Type B pancreatic cell (in vitro differentiated cells): ENCODE results near the gene MIGA2. TPM values are rescaled to one million over a fixed set of nuclear protein-coding genes. Genes with fewer than 3 reads are reported as not detected.
A peak's percentile ranks its signal among the peaks of the same experiment; 100 is the strongest.

ENCODE experiments used
- DNase-seq: peaks from one replicate; pipeline ENCODE4 v3.0.0; 2021; ENCODE audit warnings: mixed read lengths; ENCODE audit not compliant: unreplicated experiment; ENCODE audit errors: extremely low spot score
- H3K27ac Mint-ChIP-seq: 2 replicates; pipeline ENCODE4 v1.8.0; 2021; ENCODE audit warnings: mild to moderate bottlenecking, mixed read lengths
- H3K27me3 Mint-ChIP-seq: 2 replicates; pipeline ENCODE4 v1.8.0; 2021; ENCODE audit warnings: mixed read lengths
- H3K36me3 Mint-ChIP-seq: 2 replicates; pipeline ENCODE4 v1.8.0; 2021; ENCODE audit warnings: mixed read lengths
- H3K4me1 Mint-ChIP-seq: one replicate; pipeline ENCODE4 v1.8.0; 2021; ENCODE audit warnings: mixed read lengths; ENCODE audit not compliant: unreplicated experiment
- H3K4me3 Mint-ChIP-seq: 2 replicates; pipeline ENCODE4 v1.8.0; 2021; ENCODE audit warnings: mild to moderate bottlenecking, mixed read lengths
- H3K9me3 Mint-ChIP-seq: 2 replicates; pipeline ENCODE4 v1.8.0; 2021; ENCODE audit warnings: mixed read lengths
- CTCF ChIP-seq: fragments of 200-600 bp; sonication (generic); conservative IDR thresholded peaks from 2 replicates; pipeline ENCODE4 v1.5.0; 2021; ENCODE audit warnings: antibody characterized with exemption, mild to moderate bottlenecking
- total RNA-seq: library from RNA; stranded (reverse); gene quantifications from 2 replicates; pipeline ENCODE4 v1.2.1, GENCODE V29; 2021; ENCODE audit warnings: low replicate concordance

The MIGA2 gene
- total RNA-seq, 1 donor from 2014 or later: 41.6 TPM

- peak overlapping the region; percentile 86 for H3K27ac Mint-ChIP-seq
- no peaks in the 10 kb centered on the region for H3K27me3 Mint-ChIP-seq
- DNase-seq: no peak
- TF ChIP-seq CTCF: no peak
- peaks cover 32% of the 10 kb centered on the region for H3K4me1 Mint-ChIP-seq
- H3K9me3 Mint-ChIP-seq: no peaks in the 10 kb centered on the region
- peaks cover 6% of the 10 kb centered on the region for H3K36me3 Mint-ChIP-seq
- H3K4me3 Mint-ChIP-seq: no peak overlapping the region
Measured at GRCh38 chr9:129022037-129022436, 14.4 kb upstream of the MIGA2 start.

- Mint-ChIP-seq H3K27ac (peak overlapping the region; percentile 86), H3K27me3 (no peaks in the 10 kb centered on the region), H3K36me3 (peaks cover 6% of the 10 kb centered on the region), H3K4me3 (peak overlapping the region; percentile 65), H3K9me3 (no peaks in the 10 kb centered on the region), H3K4me1 (peaks cover 36% of the 10 kb centered on the region)
- DNase-seq: no peak
- no peak for TF ChIP-seq CTCF
Measured at GRCh38 chr9:129023036-129023907, 13.2 kb upstream of the MIGA2 start.

- H3K4me1 Mint-ChIP-seq: peaks cover 36% of the 10 kb centered on the region
- H3K27ac Mint-ChIP-seq: peak overlapping the region; percentile 79
- H3K36me3 Mint-ChIP-seq: peaks cover 4% of the 10 kb centered on the region
- peak overlapping the region; percentile 58 for H3K4me3 Mint-ChIP-seq
- H3K27me3 Mint-ChIP-seq: no peaks in the 10 kb centered on the region
- no peak for DNase-seq
- no peaks in the 10 kb centered on the region for H3K9me3 Mint-ChIP-seq
- no peak for TF ChIP-seq CTCF
Measured at GRCh38 chr9:129023908-129024233, 12.6 kb upstream of the MIGA2 start.

- no peak for TF ChIP-seq CTCF
- Mint-ChIP-seq H3K4me1 (peaks cover 42% of the 10 kb centered on the region), H3K27me3 (no peaks in the 10 kb centered on the region), H3K4me3 (peak overlapping the region; percentile 92), H3K9me3 (no peaks in the 10 kb centered on the region), H3K27ac (peak overlapping the region; percentile 95), H3K36me3 (peaks cover 3% of the 10 kb centered on the region)
- no peak for DNase-seq
Measured at GRCh38 chr9:129026442-129027223, 9.8 kb upstream of the MIGA2 start.

- Mint-ChIP-seq H3K4me3 (peak overlapping the region; percentile 92), H3K27me3 (no peaks in the 10 kb centered on the region), H3K27ac (peak overlapping the region; percentile 95), H3K36me3 (no peaks in the 10 kb centered on the region), H3K9me3 (no peaks in the 10 kb centered on the region), H3K4me1 (peaks cover 36% of the 10 kb centered on the region)
- no peak for DNase-seq
- TF ChIP-seq CTCF: no peak
Measured at GRCh38 chr9:129027224-129027684, 9.2 kb upstream of the MIGA2 start.
